NCI-H146 treated with DMSO at 0.1 percent for 48 hours (cell line): Measurements from ENCODE around the gene CYP2S1.
"Not testable (repeated sequence)": the region's sequence is repeated elsewhere in the genome, so short reads cannot be mapped to it uniquely, and the experiment has no call there.

Experiments
- DNase-seq: peaks from one replicate; lab custom pipeline; 2025; ENCODE audit not compliant: unreplicated experiment; lab: John Stamatoyannopoulos, UW

Gene CYP2S1

GRCh38 chr19:41225238-41226052 lies 32.4 kb downstream of the CYP2S1 start:
- no peak for DNase-seq

GRCh38 chr19:41226053-41226873 lies 33.2 kb downstream of the CYP2S1 start:
- DNase-seq, result no peak

- DNase-seq, result no peak
Measured at GRCh38 chr19:41226874-41227390, 33.9 kb downstream of the CYP2S1 start.

- no peak for DNase-seq
Measured at GRCh38 chr19:41228486-41228885, 35.5 kb downstream of the CYP2S1 start.

GRCh38 chr19:41229338-41229737 lies 36.3 kb downstream of the CYP2S1 start:
- not testable (repeated sequence) for DNase-seq

- no peak for DNase-seq
Measured at GRCh38 chr19:41230067-41230857, 37.2 kb downstream of the CYP2S1 start.

GRCh38 chr19:41232686-41233085 lies 39.7 kb downstream of the CYP2S1 start:
- DNase-seq, result no peak

GRCh38 chr19:41233748-41234240 lies 40.8 kb downstream of the CYP2S1 start:
- DNase-seq, result no peak

- no peak for DNase-seq
Measured at GRCh38 chr19:41234512-41235168, 41.6 kb downstream of the CYP2S1 start.

- DNase-seq, result no peak
Measured at GRCh38 chr19:41235480-41235879, 42.5 kb downstream of the CYP2S1 start.

- no peak for DNase-seq
Measured at GRCh38 chr19:41238244-41238643, 45.2 kb downstream of the CYP2S1 start.

- no peak for DNase-seq
Measured at GRCh38 chr19:41239363-41239762, 46.3 kb downstream of the CYP2S1 start.

GRCh38 chr19:41239961-41240574 lies 47.0 kb downstream of the CYP2S1 start:
- DNase-seq, result no peak

GRCh38 chr19:41241859-41242258 lies 48.8 kb downstream of the CYP2S1 start:
- DNase-seq, result no peak

GRCh38 chr19:41244117-41244516 lies 51.1 kb downstream of the CYP2S1 start:
- no peak for DNase-seq

- no peak for DNase-seq
Measured at GRCh38 chr19:41245843-41246242, 52.8 kb downstream of the CYP2S1 start.

- no peak for DNase-seq
Measured at GRCh38 chr19:41248895-41249294, 55.9 kb downstream of the CYP2S1 start.

- no peak for DNase-seq
Measured at GRCh38 chr19:41249707-41250423, 56.8 kb downstream of the CYP2S1 start.

GRCh38 chr19:41253660-41254059 lies 60.6 kb downstream of the CYP2S1 start:
- no peak for DNase-seq
